T-helper 2 cell treated with Interferon-gamma antibody and Interleukin-4, amounts not matched to agents 100 ng/mL and 5 ng/mL, for 36 hours (primary cell): ENCODE results near the gene GART. TPM values are rescaled to one million over a fixed set of nuclear protein-coding genes. Genes with fewer than 3 reads are reported as not detected.
"Not testable (repeated sequence)": the region's sequence is repeated elsewhere in the genome, so short reads cannot be mapped to it uniquely, and the experiment has no call there.

Source experiments
- intact Hi-C: fragments of 100-400 bp; cut with micrococcal nuclease; formaldehyde crosslinking; loops from one replicate; pipeline ENCODE4 v1.15.1; 2023
- total RNA-seq: library from RNA; stranded (reverse); gene quantifications from 2 replicates; pipeline ENCODE4 v1.2.3, GENCODE V29; 2022

The GART gene
- total RNA-seq, 1 donor from 2014 or later: 124 TPM

DNA sequence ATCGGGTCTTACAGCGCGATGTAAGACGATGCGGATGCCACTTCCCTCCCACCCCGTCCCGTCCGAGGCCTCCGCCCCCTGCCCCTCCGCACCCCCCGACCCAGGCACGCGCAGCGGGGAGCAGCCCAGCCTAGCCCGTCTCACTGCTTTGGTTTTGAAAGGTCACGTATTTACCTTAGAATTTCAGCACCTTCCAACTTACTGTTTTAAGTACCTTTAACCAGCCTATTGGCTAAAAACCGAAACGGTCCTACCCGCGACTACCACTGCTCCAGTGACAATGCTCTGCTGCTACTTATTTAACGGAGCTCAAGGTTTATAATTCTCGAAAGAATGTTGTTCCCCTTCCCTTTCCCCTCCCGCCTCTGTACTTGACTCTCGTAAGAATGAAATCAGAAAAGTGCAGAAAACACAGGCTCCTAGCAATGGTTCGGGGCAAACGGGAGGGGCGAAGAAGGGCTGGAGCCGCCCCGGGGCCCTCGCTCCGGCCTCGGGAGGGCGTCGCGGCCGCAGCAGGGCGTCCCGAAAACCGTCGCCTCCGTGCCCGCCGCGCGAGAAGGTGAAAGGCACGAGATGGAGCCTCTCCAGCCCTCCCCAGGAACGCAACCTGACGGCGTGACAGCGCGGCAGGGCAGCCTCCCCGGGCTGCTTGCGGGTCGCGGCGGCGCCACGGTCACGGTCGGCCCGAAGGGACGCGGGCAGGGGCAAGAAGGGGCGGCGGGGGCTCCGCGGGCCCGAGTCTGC lies 62.8 kb downstream of the GART start:
- intact Hi-C loops: loop anchor here (1.0 to 2.0 kb wide), 2 partner anchors 63 to 706 kb away; partner anchors contain the start of gene GART

DNA sequence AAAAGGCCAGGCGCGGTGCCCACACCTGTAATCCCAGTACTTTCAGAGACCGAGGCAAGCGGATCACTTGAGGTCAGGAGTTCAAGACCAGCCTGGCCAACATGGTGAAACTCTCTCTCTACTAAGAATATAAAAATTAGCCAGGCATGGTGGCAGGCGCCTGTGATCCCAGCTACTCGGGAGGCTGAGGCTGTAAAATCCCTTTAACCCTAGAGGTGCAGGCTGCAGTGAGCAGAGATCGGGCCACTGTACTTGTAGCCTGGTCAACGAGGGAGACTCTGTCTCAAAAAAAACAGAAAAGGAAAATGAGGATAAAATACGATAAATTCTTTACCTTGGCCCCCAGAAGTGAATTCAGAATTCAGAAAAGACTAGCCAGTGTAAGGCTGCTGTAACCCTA lies 63.7 kb downstream of the GART start:
- intact Hi-C loops: loop anchor here (2.0 kb wide), 1 partner anchor 705 kb away; no protein-coding TSS in a partner anchor

DNA sequence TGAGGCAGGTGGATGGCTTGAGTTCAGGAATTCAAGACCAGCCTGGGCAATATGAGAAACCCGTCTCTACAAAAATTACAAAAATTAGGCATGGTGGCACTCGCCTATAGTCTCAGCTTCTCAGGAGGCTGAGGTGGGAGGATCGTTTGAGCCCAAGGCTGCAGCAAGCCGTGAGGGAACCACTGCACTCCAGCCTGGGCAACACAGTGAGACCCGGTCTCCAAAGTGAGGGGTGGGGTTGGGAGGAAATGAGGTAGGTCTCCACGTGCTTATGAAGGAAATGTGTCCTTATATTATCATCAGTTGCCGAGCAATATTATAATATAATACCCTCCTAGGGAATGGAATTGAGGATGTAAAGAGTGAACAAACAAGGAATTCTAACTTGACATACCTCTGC lies 64.9 kb downstream of the GART start:
- intact Hi-C loops: no loop called here

DNA sequence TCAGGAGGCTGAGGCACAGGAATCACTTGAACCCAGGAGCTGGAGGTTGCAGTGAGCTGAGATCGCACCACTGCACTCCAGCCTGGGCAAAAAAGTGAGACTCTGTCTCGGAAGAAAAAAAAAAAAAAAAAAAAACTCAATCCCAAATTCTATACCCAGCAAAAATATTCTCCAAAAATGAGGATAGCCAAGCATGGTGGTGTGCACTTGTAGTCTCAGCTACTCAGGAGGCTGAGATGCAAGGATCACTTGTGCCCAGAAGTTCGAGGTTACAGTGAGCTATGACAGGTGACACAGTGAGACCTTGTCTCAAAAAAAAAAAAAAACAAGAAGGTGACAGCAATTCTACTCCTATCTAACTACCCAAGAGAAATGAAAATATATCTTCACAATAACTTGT lies 68.6 kb downstream of the GART start:
- intact Hi-C loops: no loop called here

DNA sequence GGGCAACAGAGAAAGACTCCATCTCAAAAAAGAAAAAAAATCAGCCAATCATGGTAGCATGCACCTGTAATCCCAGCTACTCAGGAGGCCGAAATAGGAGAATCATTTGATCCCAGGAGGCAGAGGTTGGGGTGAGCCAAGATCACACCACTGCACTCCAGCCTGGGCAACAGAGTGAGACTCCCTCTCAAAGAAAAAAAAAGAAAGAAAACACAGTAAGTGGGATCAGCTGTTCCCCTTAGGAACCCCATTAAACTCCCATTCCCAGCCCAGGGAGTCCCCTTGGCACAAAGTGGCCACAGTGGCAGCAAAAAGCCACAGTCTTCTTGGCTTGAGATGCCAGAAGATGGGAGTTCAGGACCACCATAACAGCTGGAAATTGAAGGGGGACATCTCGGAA lies 71.2 kb downstream of the GART start:
- intact Hi-C loops: no loop called here

DNA sequence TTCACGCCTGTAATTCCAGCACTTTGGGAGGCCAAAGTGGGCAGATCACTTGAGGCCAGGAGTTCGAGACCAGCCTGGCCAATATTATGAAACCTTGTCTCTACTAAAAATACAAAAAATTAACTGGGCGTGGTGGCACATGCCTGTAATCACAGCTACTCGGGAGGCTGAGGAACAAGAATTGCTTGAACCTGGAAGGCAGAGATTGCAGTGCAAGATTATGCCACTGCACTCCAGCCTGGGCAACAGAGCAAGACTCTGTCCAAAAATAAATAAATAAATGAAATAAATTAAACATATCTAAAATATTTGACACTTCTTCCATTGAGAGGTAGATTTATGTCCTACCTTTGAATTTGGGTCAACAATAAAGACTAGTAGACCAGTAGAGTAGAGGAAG lies 72.7 kb downstream of the GART start:
- intact Hi-C loops: not testable (repeated sequence)

DNA sequence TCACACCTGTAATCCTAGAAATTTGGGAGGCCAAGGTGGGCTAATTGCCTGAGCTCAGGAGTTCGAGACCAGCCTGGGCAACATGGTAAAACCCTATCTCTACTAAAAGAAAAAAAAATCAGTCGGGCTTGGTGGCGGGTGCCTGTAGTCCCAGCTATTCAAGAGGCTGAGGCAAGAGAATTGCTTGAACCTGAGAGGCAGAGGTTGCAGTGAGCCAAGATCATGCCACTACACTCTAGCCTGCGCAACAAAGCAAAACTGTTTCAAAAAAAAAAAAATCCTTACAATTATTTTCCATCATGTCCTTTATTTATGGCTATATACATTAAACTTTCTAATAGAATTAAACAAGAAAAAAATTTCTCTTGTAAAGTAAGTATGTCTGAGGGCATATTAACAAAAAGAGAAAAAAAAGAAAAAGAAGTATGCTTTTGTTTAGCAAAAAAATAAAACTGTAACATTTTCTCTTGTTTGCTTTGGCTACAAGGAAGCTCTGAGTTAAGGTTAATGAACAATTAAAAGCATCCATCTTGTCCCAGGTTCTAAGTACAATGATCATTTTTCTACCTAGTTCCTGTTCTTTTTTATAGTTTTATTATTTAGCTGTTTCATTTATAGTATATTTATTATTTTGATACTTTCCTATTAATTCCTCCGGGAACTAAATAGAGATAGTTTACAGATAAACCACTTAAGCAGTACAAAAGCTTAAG lies 80.2 kb downstream of the GART start:
- intact Hi-C loops: no loop called here

DNA sequence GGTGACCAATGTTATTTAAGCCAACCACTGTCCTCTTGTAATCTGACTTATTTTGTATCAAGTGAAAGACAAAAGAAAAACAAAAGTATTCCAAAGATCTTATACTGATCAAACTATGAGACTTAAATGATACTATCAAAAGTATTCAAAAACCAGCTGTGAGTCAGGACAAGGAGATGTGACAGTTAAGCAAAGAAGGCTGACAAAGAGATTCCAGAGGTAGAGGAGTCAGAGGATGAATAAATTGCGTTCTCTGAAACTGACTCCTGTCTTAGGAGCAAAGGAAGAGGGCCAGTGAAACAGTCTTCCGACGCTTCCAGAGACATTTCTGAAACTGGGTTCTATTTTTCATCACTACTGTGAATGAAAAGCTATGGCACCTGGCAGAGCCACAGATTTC lies 83.1 kb downstream of the GART start:
- intact Hi-C loops: no loop called here

DNA sequence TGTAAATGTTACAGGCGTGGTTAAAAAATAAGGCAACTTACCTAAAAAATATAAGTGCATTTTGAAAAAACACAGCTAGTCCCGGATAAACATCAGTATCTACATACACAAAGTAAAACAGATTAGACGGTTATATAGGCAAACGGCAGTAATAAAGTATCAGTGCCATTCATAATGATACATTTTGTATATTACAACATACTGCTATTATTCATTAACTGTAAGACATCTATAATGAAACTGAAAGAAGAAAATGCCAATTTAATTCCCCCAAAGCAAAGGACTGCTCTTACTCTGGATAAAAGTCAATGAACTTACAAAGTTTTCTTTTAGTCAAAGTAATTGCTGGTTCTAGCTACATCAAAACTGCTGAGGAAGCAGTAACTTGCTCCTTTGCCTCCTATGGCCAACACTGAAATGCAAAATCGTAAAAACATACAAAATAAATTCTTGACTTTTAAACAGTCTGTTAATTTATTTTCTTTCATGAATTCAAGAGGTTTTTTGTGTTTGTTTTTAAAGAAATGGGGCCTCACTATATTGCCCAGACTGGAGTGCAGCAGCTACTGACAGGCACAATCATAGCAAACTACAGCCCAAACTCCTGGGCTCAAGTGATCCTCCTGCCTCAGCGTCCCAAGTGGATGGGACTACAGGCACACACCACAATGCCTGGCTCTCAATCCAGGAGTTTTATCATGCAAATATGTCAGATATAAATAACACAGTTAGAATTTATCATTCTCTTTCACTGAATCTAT lies 86.1 kb downstream of the GART start:
- intact Hi-C loops: no loop called here

Other genes starting within 250 kb of the GART start
- 32.3 and 33.6 TPM in 2 replicates for gene IFNAR1, start 217.1 kb downstream of the GART start, total RNA-seq
- 13.7 and 13.9 TPM in 2 replicates for gene IFNGR2, start 138.7 kb downstream of the GART start, total RNA-seq
- gene TMEM50B, start 62.1 kb downstream of the GART start, total RNA-seq: 37.5 and 38.8 TPM in 2 replicates
- gene DNAJC28, start 50.4 kb downstream of the GART start, total RNA-seq: 0.23 TPM in 1 of 2 replicates, not detected in the other
- 328 and 340 TPM in 2 replicates for gene SON, start 921 bp upstream of the GART start, total RNA-seq
- 35.0 and 37.8 TPM in 2 replicates for gene DONSON, start 46.6 kb upstream of the GART start, total RNA-seq
- gene CRYZL1, start 99.6 kb upstream of the GART start, total RNA-seq: 31.1 and 33.2 TPM in 2 replicates
- 2.4 and 2.7 TPM in 2 replicates for gene ITSN1, start 100.4 kb upstream of the GART start, total RNA-seq